Mesenchymal stem cell (in vitro differentiated cells and primary cell): ENCODE data around the gene PANX1.
A peak's percentile ranks its signal among the peaks of the same experiment; 100 is the strongest.

ENCODE experiments used
- DNase-seq: peaks from one replicate; pipeline ENCODE4 v3.0.0-alpha.2; 2013
- H2AFZ ChIP-seq: one replicate; pipeline ENCODE4 v1.6.1; 2013; ENCODE audit warnings: low read depth, mild to moderate bottlenecking, control low read depth, inconsistent platforms, low read length, moderate library complexity
- H2AK5ac ChIP-seq: 2 replicates; pipeline ENCODE4 v1.6.1; 2013; ENCODE audit warnings: low read length, moderate library complexity, mild to moderate bottlenecking, inconsistent platforms; ENCODE audit not compliant: severe bottlenecking
- H2BK120ac ChIP-seq: one replicate; pipeline ENCODE4 v1.6.1; 2013; ENCODE audit warnings: low read depth, mild to moderate bottlenecking, inconsistent platforms, low read length, moderate library complexity
- H2BK12ac ChIP-seq, 2 experiments: one replicate each; pipeline ENCODE4 v1.6.1; 2013; ENCODE audit warnings: inconsistent platforms in 2 of 2, low read length in 2 of 2, mild to moderate bottlenecking in 2 of 2, moderate library complexity in 2 of 2, control low read depth in 1 of 2
- H2BK15ac ChIP-seq: one replicate; pipeline ENCODE4 v1.6.1; 2013; ENCODE audit warnings: mild to moderate bottlenecking, low read depth, inconsistent platforms; ENCODE audit not compliant: poor library complexity, severe bottlenecking
- H2BK5ac ChIP-seq: 2 replicates; pipeline ENCODE4 v1.6.1; 2013; ENCODE audit warnings: low read depth, mild to moderate bottlenecking, low read length, control low read depth, inconsistent platforms; ENCODE audit not compliant: poor library complexity, severe bottlenecking
- H3K14ac ChIP-seq, 2 experiments: one replicate each; pipeline ENCODE4 v1.6.1; 2013; ENCODE audit warnings: inconsistent platforms in 2 of 2, low read length in 2 of 2, control low read depth in 1 of 2, mild to moderate bottlenecking in 1 of 2, moderate library complexity in 1 of 2
- H3K18ac ChIP-seq, 2 experiments: one replicate each; pipeline ENCODE4 v1.6.1; 2013; ENCODE audit warnings: inconsistent platforms in 2 of 2, low read length in 2 of 2, control low read depth in 1 of 2, low read depth in 1 of 2, mild to moderate bottlenecking in 1 of 2
- H3K23ac ChIP-seq, 2 experiments: one replicate each; pipeline ENCODE4 v1.6.1; 2013; ENCODE audit warnings: inconsistent platforms in 2 of 2, low read length in 2 of 2, mild to moderate bottlenecking in 2 of 2, moderate library complexity in 2 of 2, control low read depth in 1 of 2
- H3K27ac ChIP-seq: 2 replicates; pipeline ENCODE4 v1.5.1; 2013; ENCODE audit warnings: mild to moderate bottlenecking, moderate library complexity, low read length, control low read depth, inconsistent platforms; ENCODE audit not compliant: poor library complexity, severe bottlenecking
- H3K27me3 ChIP-seq, 2 experiments: 2 replicates each; pipeline versions ENCODE4 v1.6.1 to v1.7.0; 2013; ENCODE audit warnings: low read length in 2 of 2, mild to moderate bottlenecking in 2 of 2, moderate library complexity in 2 of 2, control low read depth in 1 of 2, inconsistent platforms in 1 of 2; ENCODE audit not compliant: control insufficient read depth in 1 of 2, insufficient read depth in 1 of 2
- H3K36me3 ChIP-seq, 2 experiments: 2 replicates each; pipeline versions ENCODE4 v1.6.1 to v1.7.0; 2013; ENCODE audit warnings: low read length in 2 of 2, control low read depth in 1 of 2, inconsistent platforms in 1 of 2, low read depth in 1 of 2, mild to moderate bottlenecking in 1 of 2; ENCODE audit not compliant: insufficient read depth in 2 of 2, control insufficient read depth in 1 of 2
- H3K4ac ChIP-seq, 2 experiments: one replicate each; pipeline ENCODE4 v1.6.1; 2013; ENCODE audit warnings: inconsistent platforms in 2 of 2, low read length in 2 of 2, mild to moderate bottlenecking in 2 of 2, moderate library complexity in 2 of 2, control low read depth in 1 of 2, low read depth in 1 of 2
- H3K4me1 ChIP-seq: 2 replicates; pipeline ENCODE4 v1.6.1; 2013; ENCODE audit warnings: low read depth, low read length, control low read depth; ENCODE audit not compliant: control insufficient read depth, insufficient read depth
- H3K4me2 ChIP-seq: 2 replicates; pipeline ENCODE4 v1.6.1; 2013; ENCODE audit warnings: low read length, mild to moderate bottlenecking, inconsistent platforms; ENCODE audit not compliant: poor library complexity, severe bottlenecking
- H3K4me3 ChIP-seq, 2 experiments: 2 replicates each; pipeline versions ENCODE4 v1.5.1 to v1.7.0; 2013; ENCODE audit warnings: low read length in 2 of 2, mild to moderate bottlenecking in 2 of 2, control low read depth in 1 of 2, low read depth in 1 of 2; ENCODE audit not compliant: insufficient read depth in 1 of 2
- H3K79me1 ChIP-seq: replicated peaks from 2 replicates; pipeline ENCODE4 v1.6.1; 2013; ENCODE audit warnings: mild to moderate bottlenecking, control low read depth, low read length, inconsistent platforms; ENCODE audit not compliant: poor library complexity, severe bottlenecking
- H3K9ac ChIP-seq: 2 replicates; pipeline ENCODE4 v1.7.0; 2013; ENCODE audit warnings: mild to moderate bottlenecking, low read length, moderate library complexity
- H3K9me3 ChIP-seq: 2 replicates; pipeline ENCODE4 v1.7.0; 2013; ENCODE audit warnings: mild to moderate bottlenecking, low read length; ENCODE audit not compliant: control insufficient read depth
- H4K8ac ChIP-seq: one replicate; pipeline ENCODE4 v1.6.1; 2013; ENCODE audit warnings: inconsistent platforms, mild to moderate bottlenecking, low read length, moderate library complexity
- H4K91ac ChIP-seq: one replicate; pipeline ENCODE4 v1.6.1; 2013; ENCODE audit warnings: mild to moderate bottlenecking, low read length, inconsistent platforms
- WGBS: methylation state at CpG from one replicate; pipeline ENCODE4 v1.1.7; 2013; ENCODE audit warnings: mixed read lengths; 5-methylcytosine and 5-hydroxymethylcytosine counted together

Gene PANX1

DNA sequence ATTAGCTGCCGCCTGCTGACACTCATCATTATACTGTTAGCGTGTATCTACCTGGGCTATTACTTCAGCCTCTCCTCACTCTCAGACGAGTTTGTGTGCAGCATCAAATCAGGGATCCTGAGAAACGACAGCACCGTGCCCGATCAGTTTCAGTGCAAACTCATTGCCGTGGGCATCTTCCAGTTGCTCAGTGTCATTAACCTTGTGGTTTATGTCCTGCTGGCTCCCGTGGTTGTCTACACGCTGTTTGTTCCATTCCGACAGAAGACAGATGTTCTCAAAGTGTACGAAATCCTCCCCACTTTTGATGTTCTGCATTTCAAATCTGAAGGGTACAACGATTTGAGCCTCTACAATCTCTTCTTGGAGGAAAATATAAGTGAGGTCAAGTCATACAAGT is 51.1 kb downstream of the PANX1 start:
- WGBS: 97% methylated on average over 12 of the region's 12 CpGs
- H3K4me3 ChIP-seq: no peak overlapping the region
- no peak overlapping the region for H3K9ac ChIP-seq
- H2AK5ac ChIP-seq: no peak overlapping the region
- H3K4me2 ChIP-seq: no peak overlapping the region
- no peak overlapping the region for H3K18ac ChIP-seq
- no peak overlapping the region for H4K91ac ChIP-seq
- no peak overlapping the region for H4K8ac ChIP-seq
- no peak overlapping the region for H3K4ac ChIP-seq
- no peak overlapping the region for H3K23ac ChIP-seq
- no peaks in the 10 kb centered on the region for H3K27me3 ChIP-seq
- H3K14ac ChIP-seq: no peak overlapping the region
- peaks cover 14 to 61% of the 10 kb centered on the region in 2 experiments for H3K36me3 ChIP-seq
- H2AFZ ChIP-seq: no peak overlapping the region
- no peak overlapping the region for H2BK12ac ChIP-seq
- DNase-seq: no peak
- H3K79me1 ChIP-seq: peaks cover 25% of the 10 kb centered on the region
- H2BK5ac ChIP-seq: no peak overlapping the region
- H3K9me3 ChIP-seq: no peaks in the 10 kb centered on the region
- no peak overlapping the region for H2BK15ac ChIP-seq
- H3K27ac ChIP-seq: no peak overlapping the region
- no peak overlapping the region for H2BK120ac ChIP-seq
- no peaks in the 10 kb centered on the region for H3K4me1 ChIP-seq

DNA sequence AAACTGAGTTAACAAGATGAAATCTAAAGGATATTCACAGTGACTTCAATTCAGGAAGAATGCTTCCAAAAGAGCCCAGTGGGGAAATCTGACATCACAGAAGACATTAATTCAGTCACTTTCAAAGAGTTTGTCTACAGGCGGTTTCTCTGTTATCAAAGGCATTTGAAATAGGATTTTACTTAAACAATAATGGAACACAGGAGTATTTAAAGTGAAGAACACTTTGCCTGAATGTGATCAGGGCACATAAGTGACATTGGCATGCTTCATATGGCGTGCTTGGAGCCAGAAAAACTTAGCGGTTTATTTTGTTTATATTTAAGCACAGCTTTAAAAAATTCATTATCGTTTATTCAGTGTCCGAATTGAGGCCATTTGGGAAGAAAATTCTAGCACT is 52.9 kb downstream of the PANX1 start:
- Histone ChIP-seq H3K4me2 (no peak overlapping the region), H3K18ac (no peak overlapping the region)
- 100% methylated on average over 5 of the region's 5 CpGs for WGBS

DNA sequence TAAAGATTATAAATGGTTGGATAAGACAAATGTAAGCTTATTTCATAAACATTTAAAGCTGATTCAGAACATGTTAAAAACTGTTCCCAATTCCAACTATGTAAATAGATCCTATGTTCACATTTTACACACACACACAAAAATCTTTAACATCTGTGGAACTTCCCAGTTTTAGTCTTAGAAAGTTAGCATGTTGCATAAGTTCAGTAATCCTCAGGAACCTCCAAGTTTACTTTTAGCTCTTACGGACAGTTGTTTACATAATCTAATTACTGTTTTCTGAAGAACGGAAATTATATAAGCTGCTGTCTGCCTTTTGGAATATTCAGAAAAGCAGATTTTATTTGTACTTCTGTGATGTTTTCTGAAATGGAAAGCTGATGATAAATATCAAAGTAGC is 53.3 kb downstream of the PANX1 start:
- Histone ChIP-seq H3K79me1 (peaks cover 19% of the 10 kb centered on the region), H3K27ac (no peak overlapping the region), H2BK12ac (no peak overlapping the region), H2AK5ac (no peak overlapping the region), H3K23ac (no peak overlapping the region), H3K9ac (no peak overlapping the region), H3K18ac (no peak overlapping the region), H3K27me3 (no peaks in the 10 kb centered on the region), H3K36me3 (peaks cover 17 to 72% of the 10 kb centered on the region in 2 experiments), H2BK120ac (no peak overlapping the region), H3K4me2 (no peak overlapping the region), H3K9me3 (no peaks in the 10 kb centered on the region), H4K8ac (no peak overlapping the region), H3K4me1 (no peaks in the 10 kb centered on the region), H2BK5ac (no peak overlapping the region), H3K4ac (no peak overlapping the region), H2AFZ (no peak overlapping the region), H2BK15ac (no peak overlapping the region), H4K91ac (no peak overlapping the region), H3K4me3 (no peak overlapping the region), H3K14ac (no peak overlapping the region)
- 56% methylated on average over 1 of the region's 2 CpGs for WGBS
- peak; percentile 58 for DNase-seq

More for the DNA sequence above, 52.9 kb downstream of the PANX1 start:
- Histone ChIP-seq H2AFZ (no peak overlapping the region), H2BK5ac (no peak overlapping the region), H3K27me3 (no peaks in the 10 kb centered on the region), H2BK120ac (no peak overlapping the region), H3K4me3 (no peak overlapping the region), H3K23ac (no peak overlapping the region), H3K27ac (no peak overlapping the region), H3K4me1 (no peaks in the 10 kb centered on the region), H4K8ac (no peak overlapping the region), H3K14ac (no peak overlapping the region), H3K9ac (no peak overlapping the region), H3K4ac (no peak overlapping the region), H3K36me3 (peaks cover 17 to 67% of the 10 kb centered on the region in 2 experiments), H4K91ac (no peak overlapping the region), H2BK15ac (no peak overlapping the region), H2BK12ac (no peak overlapping the region), H2AK5ac (no peak overlapping the region), H3K9me3 (no peaks in the 10 kb centered on the region), H3K79me1 (peaks cover 20% of the 10 kb centered on the region)
- DNase-seq: no peak

DNA sequence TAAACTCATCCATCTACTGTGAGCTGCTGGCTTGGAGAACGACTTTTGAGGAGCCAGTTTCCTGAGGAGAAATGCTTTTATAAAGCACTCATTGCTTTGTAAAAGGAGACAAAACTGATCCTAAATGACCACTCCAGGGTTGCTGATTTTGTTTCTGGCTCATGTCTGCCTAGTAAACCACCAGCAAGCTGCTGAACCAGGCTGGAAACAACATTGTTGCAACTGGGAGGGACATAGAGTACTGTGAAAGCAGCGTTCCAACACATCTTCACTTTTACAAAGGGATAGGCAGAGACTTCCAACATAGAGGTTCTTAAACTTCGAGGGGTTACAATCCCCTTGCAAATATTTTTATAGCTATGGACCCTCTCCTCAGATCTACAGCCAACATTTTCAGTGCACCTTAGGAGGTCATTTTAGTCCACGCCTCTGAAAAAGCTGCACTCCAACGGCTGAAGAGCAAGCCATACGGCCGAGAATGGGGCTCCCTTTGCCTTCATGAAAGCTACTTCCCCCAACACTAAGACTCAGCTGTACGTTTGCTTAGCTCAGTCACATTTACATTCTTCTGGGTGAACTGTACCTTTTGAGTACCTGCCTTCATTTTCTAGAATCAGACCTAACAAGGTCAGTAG is 54.7 kb downstream of the PANX1 start:
- Histone ChIP-seq H3K9ac (no peak overlapping the region), H3K4me1 (no peaks in the 10 kb centered on the region), H3K14ac (no peak overlapping the region), H3K9me3 (no peaks in the 10 kb centered on the region), H2AFZ (no peak overlapping the region), H3K23ac (no peak overlapping the region), H3K4me2 (no peak overlapping the region), H3K27me3 (no peaks in the 10 kb centered on the region), H3K79me1 (peaks cover 13% of the 10 kb centered on the region), H2AK5ac (no peak overlapping the region), H4K91ac (no peak overlapping the region), H3K36me3 (peaks cover 16 to 64% of the 10 kb centered on the region in 2 experiments), H2BK15ac (no peak overlapping the region), H2BK120ac (no peak overlapping the region), H3K18ac (no peak overlapping the region), H2BK5ac (no peak overlapping the region), H2BK12ac (peak overlapping the region in 1 of 2 experiments; percentile 24), H3K4me3 (no peak overlapping the region), H4K8ac (no peak overlapping the region), H3K27ac (no peak overlapping the region), H3K4ac (no peak overlapping the region)
- WGBS: 85% methylated on average over 8 of the region's 8 CpGs
- no peak for DNase-seq
